C4-2B (cell line): ENCODE results near the gene CFAP46.

ENCODE experiments used
- ZFX ChIP-seq: fragments of 450-650 bp; IDR thresholded peaks from 2 replicates; pipeline ENCODE4 v1.6.1; 2017
- TF ChIP-seq, protein P1 (sequence below): fragments of 450-650 bp; conservative IDR thresholded peaks from 2 replicates; pipeline ENCODE4 v1.5.1; 2017; ENCODE audit warnings: mild to moderate bottlenecking

DNA sequence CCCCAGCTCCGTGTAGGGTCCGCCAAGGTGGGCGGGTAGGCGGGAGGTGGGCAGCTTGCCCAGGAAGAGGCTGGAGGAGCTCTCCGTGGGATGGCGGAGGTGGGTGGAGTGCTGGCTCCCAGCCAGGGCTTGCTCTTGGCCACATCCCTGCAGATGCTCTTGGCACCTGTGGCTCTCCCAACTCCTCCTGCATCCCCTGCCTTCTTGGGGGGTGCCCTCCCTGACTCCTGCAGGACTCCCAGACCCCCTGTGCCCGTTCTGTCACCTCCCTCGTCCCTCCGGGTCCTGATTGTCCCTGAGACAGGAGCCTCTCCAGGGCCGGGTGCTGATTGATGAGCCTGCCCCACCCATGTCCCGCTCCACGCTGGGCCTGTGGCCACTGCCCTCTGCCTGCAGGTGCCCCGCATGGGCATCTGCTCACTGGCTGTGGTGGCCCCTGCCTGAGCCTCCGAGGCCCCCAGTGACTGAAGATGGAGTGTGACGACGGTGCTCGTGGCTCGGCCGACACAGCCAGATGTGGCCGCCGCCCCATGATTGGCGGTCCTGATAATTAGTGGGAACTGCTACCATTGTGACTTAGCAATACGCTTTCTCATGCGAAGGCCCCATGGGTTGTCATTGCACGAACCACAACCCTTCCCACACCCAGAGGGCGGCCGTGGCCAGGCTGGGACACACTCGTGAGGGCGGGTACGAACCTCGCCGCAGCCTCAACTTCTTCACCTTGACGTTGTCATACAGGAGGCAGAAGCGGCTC lies 23.6 kb downstream of the CFAP46 start:
- TF ChIP-seq, protein P1, sequence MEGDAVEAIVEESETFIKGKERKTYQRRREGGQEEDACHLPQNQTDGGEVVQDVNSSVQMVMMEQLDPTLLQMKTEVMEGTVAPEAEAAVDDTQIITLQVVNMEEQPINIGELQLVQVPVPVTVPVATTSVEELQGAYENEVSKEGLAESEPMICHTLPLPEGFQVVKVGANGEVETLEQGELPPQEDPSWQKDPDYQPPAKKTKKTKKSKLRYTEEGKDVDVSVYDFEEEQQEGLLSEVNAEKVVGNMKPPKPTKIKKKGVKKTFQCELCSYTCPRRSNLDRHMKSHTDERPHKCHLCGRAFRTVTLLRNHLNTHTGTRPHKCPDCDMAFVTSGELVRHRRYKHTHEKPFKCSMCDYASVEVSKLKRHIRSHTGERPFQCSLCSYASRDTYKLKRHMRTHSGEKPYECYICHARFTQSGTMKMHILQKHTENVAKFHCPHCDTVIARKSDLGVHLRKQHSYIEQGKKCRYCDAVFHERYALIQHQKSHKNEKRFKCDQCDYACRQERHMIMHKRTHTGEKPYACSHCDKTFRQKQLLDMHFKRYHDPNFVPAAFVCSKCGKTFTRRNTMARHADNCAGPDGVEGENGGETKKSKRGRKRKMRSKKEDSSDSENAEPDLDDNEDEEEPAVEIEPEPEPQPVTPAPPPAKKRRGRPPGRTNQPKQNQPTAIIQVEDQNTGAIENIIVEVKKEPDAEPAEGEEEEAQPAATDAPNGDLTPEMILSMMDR: no peak
- no peak for TF ChIP-seq ZFX
